ENCODE data around the gene AGAP5. TPM values are rescaled to one million over a fixed set of nuclear protein-coding genes. Genes with fewer than 3 reads are reported as not detected.

Gene AGAP5
- total RNA-seq, 1 donor from 2014 or later = 1.9 TPM

DNA sequence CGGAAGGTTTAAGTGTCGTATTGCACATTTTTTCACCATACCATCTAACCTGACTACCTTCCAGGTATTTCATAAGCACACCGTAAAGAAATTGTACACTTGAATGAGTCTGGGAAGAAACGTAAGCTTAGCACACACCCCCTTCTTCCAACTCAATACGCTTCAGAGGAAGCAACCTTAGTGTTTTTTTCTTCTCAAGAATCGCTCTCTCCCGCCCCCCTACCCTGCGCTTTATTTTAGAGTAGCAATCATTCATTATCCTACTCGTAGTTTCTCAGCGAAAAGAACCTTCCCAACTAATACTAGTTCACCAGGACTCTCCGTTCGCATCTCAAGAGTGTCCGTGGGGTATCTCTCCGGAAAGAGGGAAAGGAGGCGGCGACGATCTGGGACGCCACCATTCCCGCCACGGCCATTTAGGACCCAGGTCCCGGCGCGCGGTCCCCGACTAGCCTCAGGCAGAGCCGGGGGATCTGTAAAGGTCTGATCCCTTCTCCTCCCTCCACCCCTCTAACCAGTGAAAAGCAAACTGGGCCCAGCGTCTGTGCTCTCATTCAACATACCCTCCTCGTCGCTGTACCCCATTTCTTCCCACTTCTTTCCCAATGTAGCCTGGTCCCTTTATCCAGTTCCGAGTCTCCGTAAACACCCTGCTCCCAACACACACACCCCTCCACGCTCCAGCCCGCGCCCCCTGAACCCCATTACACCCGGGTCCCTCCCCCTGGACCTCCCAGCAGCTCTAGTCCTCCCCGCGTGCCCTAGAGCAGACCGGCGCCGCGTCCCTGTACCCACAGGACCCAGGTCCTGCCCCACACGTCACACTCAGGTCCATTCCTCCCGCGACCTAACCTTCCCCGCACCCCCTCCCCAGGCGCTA lies 72.7 kb downstream of the AGAP5 start:
- peak; percentile 47 for DNase-seq

Other genes starting within 250 kb of the AGAP5 start
- 12.6 and 19.6 TPM in 2 replicates for gene PPP3CB, start 202.1 kb downstream of the AGAP5 start, total RNA-seq
- gene USP54, start 106.8 kb downstream of the AGAP5 start, total RNA-seq = 8.8 and 10.1 TPM in 2 replicates
- not detected in 2 replicates for gene MYOZ1, start 56.6 kb downstream of the AGAP5 start, total RNA-seq
- gene SYNPO2L, start 42.1 kb downstream of the AGAP5 start, total RNA-seq = under 0.01 TPM in 1 of 2 replicates, not detected in the other
- gene SEC24C, start 46.3 kb upstream of the AGAP5 start, total RNA-seq = 67.6 and 93.3 TPM in 2 replicates
- gene CHCHD1, start 83.9 kb upstream of the AGAP5 start, total RNA-seq = 18.2 and 19.4 TPM in 2 replicates
- gene ZSWIM8, start 87.5 kb upstream of the AGAP5 start, total RNA-seq = 66.4 and 71.8 TPM in 2 replicates
- gene NDST2, start 113.5 kb upstream of the AGAP5 start, total RNA-seq = 10.9 and 13.4 TPM in 2 replicates
- gene CAMK2G, start 176.4 kb upstream of the AGAP5 start, total RNA-seq = 27.9 and 35.1 TPM in 2 replicates
- gene PLAU, start 213.0 kb upstream of the AGAP5 start, total RNA-seq = 13.4 and 13.8 TPM in 2 replicates

Data from dermis blood vessel endothelial cell (primary cell).